Erythroblast (primary cell): ENCODE data around the gene ACKR3.

Experiments
- GATA1 ChIP-seq: IDR thresholded peaks from 2 replicates; pipeline ENCODE4 v1.6.1; 2011; ENCODE audit warnings: low read depth, mild to moderate bottlenecking, control low read depth, low read length, moderate library complexity
- POLR2A ChIP-seq: IDR thresholded peaks from 2 replicates; pipeline ENCODE4 v1.6.1; 2011; ENCODE audit warnings: mild to moderate bottlenecking, low read length

- TF ChIP-seq POLR2A (no peak), GATA1 (no peak)
Observed at GRCh38 chr2:236606023-236606422, 36.4 kb downstream of the ACKR3 start.
